ENCODE measurements around the gene CXCL16. TPM values are rescaled to one million over a fixed set of nuclear protein-coding genes. Genes with fewer than 3 reads are reported as not detected.
"Not testable (repeated sequence)": the region's sequence is repeated elsewhere in the genome, so short reads cannot be mapped to it uniquely, and the experiment has no call there.

Gene CXCL16
- total RNA-seq, 1 experiment from 2014 or later = 3.8 TPM

DNA sequence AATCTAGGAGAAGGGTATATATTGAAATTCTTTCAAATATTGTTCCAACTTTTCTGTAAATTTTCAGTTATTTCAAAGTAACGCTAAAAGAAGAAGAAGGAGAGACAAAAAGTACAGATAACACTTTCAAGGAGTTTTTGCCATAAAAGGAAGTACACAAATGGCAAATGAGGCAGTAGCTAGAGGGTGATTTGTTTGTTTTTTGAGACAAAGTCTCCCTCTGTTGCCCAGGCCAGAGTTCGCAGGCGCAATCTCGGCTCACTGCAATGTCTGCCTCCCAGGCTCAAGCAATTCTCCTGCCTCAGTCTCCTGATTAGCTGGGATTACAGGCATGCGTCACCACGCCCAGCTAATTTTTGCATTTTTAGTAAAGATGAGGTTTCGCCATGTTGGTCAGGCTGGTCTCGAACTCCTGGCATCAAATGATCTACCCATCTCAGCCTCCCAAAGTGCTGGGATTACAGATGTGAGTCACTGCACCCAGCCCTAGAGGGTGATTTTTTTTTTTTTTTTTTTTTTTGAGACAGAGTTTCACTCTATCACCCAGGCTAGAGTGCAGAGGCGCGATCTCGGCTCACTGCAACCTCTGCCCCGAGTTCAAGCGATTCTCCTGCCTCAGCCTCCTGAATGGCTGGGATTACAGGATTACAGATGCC, 40.2 kb downstream of the CXCL16 start:
- not testable (repeated sequence) for DNase-seq (ENCODE audit: low read depth)

DNA sequence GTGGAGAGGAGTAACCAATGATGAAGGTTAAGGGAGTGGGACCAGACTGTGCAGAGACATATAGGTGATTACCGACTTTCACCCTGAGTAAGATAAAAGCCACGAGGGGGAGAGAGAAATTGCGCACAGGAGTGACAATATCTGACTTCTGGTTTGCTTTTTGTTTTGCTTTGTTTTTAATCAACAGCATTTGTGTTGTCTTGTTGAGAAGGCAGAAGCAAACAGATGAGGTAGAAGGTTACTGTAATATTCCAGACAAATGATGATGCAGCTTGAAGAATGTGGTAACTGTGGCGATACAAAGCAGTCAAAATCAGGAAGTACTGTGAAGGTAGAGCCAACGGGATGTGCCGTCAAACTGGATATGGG, 43.3 kb downstream of the CXCL16 start:
- no peak for DNase-seq (ENCODE audit: low read depth)

- no peak for DNase-seq (ENCODE audit: low read depth)
These were observed 46.3 kb downstream of the CXCL16 start for GRCh38 chr17:4693416-4693815.

GRCh38 chr17:4691686-4692085, 48.0 kb downstream of the CXCL16 start:
- DNase-seq (ENCODE audit: low read depth) = no peak

- no peak for DNase-seq (ENCODE audit: low read depth)
These were observed 49.0 kb downstream of the CXCL16 start for GRCh38 chr17:4690745-4691144.

GRCh38 chr17:4689872-4690271, 49.9 kb downstream of the CXCL16 start:
- not testable (repeated sequence) for DNase-seq (ENCODE audit: low read depth)

DNA sequence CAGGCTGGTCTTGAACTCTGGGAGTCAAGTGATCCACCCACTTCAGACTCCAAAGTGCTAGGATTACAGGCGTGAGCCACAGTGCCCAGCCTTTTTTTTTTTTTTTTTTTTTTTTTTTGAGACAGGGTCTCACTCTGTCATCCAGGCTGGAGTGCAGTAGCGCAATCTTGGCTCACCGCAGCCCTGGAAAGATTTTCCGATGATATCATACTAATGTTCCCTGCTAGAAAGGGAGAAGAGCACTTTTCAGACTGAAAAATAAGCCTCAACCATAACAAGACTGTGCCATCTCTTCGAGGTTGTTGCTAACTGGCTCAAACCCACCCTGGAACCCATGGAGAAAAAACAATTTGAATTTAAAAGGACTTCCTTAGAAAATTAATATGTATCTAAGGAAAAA, 56.0 kb downstream of the CXCL16 start:
- not testable (repeated sequence) for DNase-seq (ENCODE audit: low read depth)

Other genes with a start within 250 kb of the CXCL16 start
- gene SPNS2, start 241.0 kb downstream of the CXCL16 start, total RNA-seq (2014; rRNA removed; shearing (Covaris generic)) = not detected in 2 replicates
- 174 and 179 TPM in 2 replicates for gene MYBBP1A, start 184.5 kb downstream of the CXCL16 start, total RNA-seq (2014; rRNA removed; shearing (Covaris generic))
- not detected in 2 replicates for gene GGT6, start 179.4 kb downstream of the CXCL16 start, total RNA-seq (2014; rRNA removed; shearing (Covaris generic))
- not detected in 2 replicates for gene SMTNL2, start 155.4 kb downstream of the CXCL16 start, total RNA-seq (2014; rRNA removed; shearing (Covaris generic))
- gene ALOX15, start 98.2 kb downstream of the CXCL16 start, total RNA-seq (2014; rRNA removed; shearing (Covaris generic)) = not detected in 2 replicates
- gene PELP1, start 35.8 kb downstream of the CXCL16 start, total RNA-seq (2014; rRNA removed; shearing (Covaris generic)) = 31.8 and 35.1 TPM in 2 replicates
- 10.7 and 16.4 TPM in 2 replicates for gene ARRB2, start 29.3 kb downstream of the CXCL16 start, total RNA-seq (2014; rRNA removed; shearing (Covaris generic))
- 23.9 and 29.3 TPM in 2 replicates for gene MED11, start 8.5 kb downstream of the CXCL16 start, total RNA-seq (2014; rRNA removed; shearing (Covaris generic))
- 1.1 TPM in 1 of 2 replicates, not detected in the other for gene ZMYND15, start 95 bp downstream of the CXCL16 start, total RNA-seq (2014; rRNA removed; shearing (Covaris generic))
- not detected in 2 replicates for gene TM4SF5, start 32.0 kb upstream of the CXCL16 start, total RNA-seq (2014; rRNA removed; shearing (Covaris generic))
- gene VMO1, start 46.4 kb upstream of the CXCL16 start, total RNA-seq (2014; rRNA removed; shearing (Covaris generic)) = not detected in 2 replicates
- not detected in 2 replicates for gene GLTPD2, start 49.0 kb upstream of the CXCL16 start, total RNA-seq (2014; rRNA removed; shearing (Covaris generic))
- gene PSMB6, start 56.2 kb upstream of the CXCL16 start, total RNA-seq (2014; rRNA removed; shearing (Covaris generic)) = 361 and 379 TPM in 2 replicates
- 3.7 and 9.2 TPM in 2 replicates for gene PLD2, start 67.2 kb upstream of the CXCL16 start, total RNA-seq (2014; rRNA removed; shearing (Covaris generic))
- 10.8 and 13.8 TPM in 2 replicates for gene MINK1, start 93.4 kb upstream of the CXCL16 start, total RNA-seq (2014; rRNA removed; shearing (Covaris generic))
- 0.17 TPM in 1 of 2 replicates, not detected in the other for gene C17orf107, start 159.6 kb upstream of the CXCL16 start, total RNA-seq (2014; rRNA removed; shearing (Covaris generic))
- 1.1 TPM in 1 of 2 replicates, not detected in the other for gene CHRNE, start 163.2 kb upstream of the CXCL16 start, total RNA-seq (2014; rRNA removed; shearing (Covaris generic))
- gene GP1BA, start 192.3 kb upstream of the CXCL16 start, total RNA-seq (2014; rRNA removed; shearing (Covaris generic)) = 0.23 TPM in 1 of 2 replicates, not detected in the other
- gene SLC25A11, start 200.1 kb upstream of the CXCL16 start, total RNA-seq (2014; rRNA removed; shearing (Covaris generic)) = 82.4 and 112 TPM in 2 replicates
- gene RNF167, start 200.3 kb upstream of the CXCL16 start, total RNA-seq (2014; rRNA removed; shearing (Covaris generic)) = 31.8 and 39.1 TPM in 2 replicates
- gene PFN1, start 208.6 kb upstream of the CXCL16 start, total RNA-seq (2014; rRNA removed; shearing (Covaris generic)) = 1,218 and 1,358 TPM in 2 replicates
- 1.8 and 5.2 TPM in 2 replicates for gene ENO3, start 211.2 kb upstream of the CXCL16 start, total RNA-seq (2014; rRNA removed; shearing (Covaris generic))
- 56.3 and 93.3 TPM in 2 replicates for gene SPAG7, start 227.9 kb upstream of the CXCL16 start, total RNA-seq (2014; rRNA removed; shearing (Covaris generic))
- gene CAMTA2, start 247.7 kb upstream of the CXCL16 start, total RNA-seq (2014; rRNA removed; shearing (Covaris generic)) = 4.3 and 8.5 TPM in 2 replicates

Measured in Daoy (cell line).